HS-5 (cell line): ENCODE measurements around the gene PMFBP1.
"Not testable (repeated sequence)": the region's sequence is repeated elsewhere in the genome, so short reads cannot be mapped to it uniquely, and the experiment has no call there.

Experiments
- DNase-seq: peaks from one replicate; pipeline ENCODE4 v3.0.0-alpha.2; 2012; ENCODE audit warnings: low read depth

The PMFBP1 gene

DNA sequence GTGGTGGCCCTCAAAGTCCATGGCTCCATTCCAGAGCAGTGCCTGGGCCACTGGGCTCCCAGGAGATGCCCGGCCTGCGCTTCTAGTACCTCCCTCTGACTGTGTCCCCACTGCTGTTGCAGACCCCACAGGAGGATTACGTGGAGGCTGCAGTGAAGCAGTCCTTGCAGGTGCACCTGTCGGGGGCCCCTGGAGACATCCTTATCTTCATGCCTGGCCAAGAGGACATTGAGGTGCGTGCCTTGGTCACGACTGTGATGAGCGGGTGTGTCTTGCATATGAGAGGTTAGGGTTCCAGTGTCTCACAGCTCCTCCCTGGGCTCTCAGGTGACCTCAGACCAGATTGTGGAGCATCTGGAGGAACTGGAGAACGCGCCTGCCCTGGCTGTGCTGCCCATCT is 67.0 kb downstream of the PMFBP1 start:
- DNase-seq, result no peak

DNA sequence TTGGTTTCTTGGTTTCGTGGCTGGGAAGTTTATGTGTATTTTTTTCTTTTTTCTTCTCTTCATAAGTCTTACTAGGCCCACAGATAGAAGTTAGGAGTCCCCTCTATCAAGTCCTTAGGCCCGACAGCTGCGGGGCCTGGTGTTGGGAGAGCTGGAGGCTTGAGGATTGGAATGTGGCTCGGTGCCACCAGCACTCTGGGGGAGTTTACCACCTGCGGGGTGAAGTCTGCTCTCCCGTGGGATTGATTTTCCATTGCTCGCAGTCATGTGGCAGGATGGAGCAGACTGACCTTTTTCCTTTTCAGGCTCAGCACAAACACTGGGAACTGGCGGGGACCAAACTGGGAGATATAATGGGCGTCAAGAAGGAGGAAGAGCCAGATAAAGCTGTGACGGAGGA is 70.8 kb downstream of the PMFBP1 start:
- no peak for DNase-seq

DNA sequence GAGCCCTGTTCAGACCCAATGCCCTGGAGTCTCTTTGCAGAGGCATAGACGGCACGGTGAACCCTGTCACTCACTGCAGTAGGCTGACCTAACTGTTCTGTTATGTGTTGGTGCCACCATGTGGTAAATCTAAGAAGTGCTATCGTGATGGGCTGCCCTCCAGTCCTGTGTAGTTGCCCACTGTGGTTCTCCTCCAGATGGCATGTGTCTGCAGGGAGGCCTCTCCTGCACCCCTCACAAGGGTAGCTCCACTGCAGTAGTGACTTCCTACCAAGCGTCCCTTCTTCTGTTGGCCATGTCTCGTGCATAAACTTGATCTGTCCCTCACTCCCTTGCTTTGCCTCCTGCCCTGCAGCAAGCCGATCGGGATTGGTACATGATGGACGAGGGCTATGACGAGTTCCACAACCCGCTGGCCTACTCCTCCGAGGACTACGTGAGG is 72.6 kb downstream of the PMFBP1 start:
- no peak for DNase-seq

DNA sequence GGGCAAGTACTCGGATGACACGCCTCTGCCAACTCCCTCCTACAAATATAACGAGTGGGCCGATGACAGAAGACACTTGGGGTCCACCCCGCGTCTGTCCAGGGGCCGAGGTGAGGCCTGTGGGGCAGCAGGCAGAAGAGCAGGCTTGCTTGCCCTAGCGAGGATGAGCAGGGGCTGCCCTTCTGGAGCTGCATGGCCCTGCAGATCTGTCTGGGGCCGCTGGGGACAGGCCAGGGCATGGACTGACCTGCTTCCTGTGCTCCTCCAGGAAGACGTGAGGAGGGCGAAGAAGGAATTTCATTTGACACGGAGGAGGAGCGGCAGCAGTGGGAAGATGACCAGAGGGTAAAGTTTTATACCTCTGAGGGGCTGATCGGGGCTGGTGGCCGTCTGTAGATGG is 73.0 kb downstream of the PMFBP1 start:
- no peak for DNase-seq

DNA sequence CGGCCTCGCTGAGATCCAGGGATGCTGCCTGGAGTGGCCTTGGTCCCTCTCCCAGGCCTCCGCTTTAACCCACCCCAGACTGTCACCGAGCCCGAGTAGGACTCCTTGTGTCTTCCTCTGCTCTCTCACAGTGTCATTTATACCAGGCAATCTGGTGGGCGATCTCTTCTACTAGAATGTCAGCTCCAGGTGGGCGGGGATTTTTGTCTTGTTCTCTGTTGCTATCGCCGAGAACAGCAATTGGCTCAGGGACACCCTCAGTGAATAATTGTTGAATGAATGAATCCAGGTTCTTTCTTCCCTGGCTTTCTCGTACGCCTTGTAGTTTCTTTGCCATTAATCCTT is 77.7 kb downstream of the PMFBP1 start:
- DNase-seq, result no peak

DNA sequence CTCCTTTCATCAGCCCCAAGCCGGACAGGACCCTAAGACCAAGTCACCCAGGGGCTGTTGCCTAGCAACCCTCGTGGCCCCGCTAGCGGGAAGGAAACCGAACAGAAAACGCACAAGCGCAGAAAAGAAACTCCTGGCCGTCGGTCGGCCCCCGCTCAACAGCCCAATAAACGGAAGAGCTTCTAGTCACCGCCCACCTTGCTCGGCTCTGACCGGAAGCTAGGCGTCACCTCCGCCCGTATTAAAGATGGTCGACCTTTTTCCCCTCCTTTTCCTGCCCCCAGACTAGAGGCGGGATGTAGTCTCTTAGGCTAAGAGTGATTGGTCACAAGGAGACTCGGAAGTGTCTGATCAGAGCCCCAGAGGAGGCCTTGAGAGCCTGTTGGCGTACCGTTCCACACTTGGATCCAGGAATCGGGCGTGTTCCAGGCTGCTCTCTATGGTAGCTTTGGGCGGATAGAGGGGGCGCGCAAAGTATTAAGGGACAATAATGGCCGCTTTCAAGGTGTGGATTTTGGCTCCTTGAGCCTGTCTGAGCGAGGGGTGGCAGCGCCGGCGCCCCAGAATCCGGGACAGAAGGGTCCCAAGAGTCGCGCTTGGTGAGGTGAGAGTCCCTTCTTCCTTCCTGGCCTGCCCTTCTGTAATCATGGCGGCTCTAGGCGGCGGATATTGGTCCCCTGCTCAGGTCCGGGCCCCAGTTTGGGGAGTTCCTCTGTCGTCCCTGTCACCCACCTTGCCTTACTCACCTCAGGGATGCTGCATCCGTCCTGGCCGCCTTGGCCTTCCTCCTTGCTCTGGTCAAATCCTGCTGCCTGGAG is 78.3 kb downstream of the PMFBP1 start, which contains the start of the genes DHX38 and TXNL4B:
Gene DHX38, plus strand, starts transcription at position 400 of the 818 bp plus-strand sequence. CDS start 2,311 bp downstream, outside the sequence.
Gene TXNL4B, minus strand, starts transcription at position 173 of the 818 bp plus-strand sequence. CDS start 2,871 bp downstream, outside the sequence.
- DNase-seq, result peak; percentile 98

DNA sequence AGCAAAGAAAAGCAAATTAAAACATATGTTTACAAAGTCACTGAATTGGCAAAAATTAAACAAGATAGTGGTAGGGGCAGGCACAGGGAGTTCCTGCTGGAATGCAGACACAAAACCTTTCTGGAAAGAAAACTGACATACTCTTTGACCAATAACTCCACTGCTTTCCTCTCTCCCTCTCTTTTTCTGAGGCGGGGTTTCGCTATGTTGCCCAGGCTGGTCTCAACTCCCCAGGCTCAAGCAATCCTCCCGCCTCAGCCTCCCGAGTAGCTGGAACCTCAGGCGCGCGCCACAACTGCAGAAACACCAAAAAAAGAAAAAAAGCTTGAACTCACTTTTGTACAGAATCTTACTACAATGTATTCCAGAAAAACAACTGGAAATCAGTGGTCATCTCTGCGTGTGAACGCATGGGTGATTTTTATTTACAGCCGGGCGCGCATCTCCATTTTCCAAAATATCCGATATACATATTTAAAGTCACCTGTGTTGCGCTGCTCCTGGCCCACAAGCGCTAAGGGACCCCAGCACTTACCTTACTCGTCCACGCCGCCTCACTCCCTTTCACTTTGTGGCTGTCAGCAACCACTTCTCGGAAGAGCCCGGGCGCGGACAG is 79.0 kb downstream of the PMFBP1 start:
- peak; percentile 43 for DNase-seq

DNA sequence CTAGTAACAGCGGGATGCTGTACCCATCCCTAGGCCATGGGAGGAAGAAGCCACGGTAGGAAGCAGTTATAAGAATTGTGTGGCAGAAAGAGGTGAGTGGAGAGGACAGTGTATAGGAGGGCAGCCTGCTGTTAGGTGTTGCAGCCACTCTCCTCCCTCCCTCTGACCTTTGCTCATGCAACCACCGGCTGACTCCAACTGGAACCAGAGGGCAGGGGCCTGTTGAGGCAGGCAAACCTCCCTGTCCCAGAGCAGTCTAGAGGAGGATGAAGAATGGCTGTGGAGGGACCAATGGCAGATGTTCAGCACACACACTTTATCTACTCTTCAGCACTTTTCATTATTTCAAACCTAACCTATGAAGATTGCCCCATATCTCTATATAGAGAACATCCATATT is 80.7 kb downstream of the PMFBP1 start:
- no peak for DNase-seq

DNA sequence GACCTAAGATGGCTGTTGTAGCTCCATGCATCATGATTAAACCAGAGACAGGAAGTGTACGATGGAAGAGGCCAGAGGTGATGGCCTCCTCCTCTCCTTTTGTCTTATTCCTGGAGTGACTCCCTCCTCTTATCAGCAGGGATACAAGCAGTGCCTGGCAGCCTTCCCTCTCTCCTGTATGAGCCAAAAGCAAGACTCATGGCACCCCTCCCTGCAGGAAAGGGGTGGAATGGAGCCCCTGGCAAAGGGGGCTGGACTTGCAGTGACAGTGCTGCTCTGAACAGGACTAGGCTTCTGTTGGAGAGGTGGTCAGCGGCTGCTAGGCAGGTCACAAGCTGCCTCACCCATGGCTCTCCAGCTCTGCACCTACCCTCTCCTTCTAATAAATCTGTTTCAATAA is 87.0 kb downstream of the PMFBP1 start:
- no peak for DNase-seq

DNA sequence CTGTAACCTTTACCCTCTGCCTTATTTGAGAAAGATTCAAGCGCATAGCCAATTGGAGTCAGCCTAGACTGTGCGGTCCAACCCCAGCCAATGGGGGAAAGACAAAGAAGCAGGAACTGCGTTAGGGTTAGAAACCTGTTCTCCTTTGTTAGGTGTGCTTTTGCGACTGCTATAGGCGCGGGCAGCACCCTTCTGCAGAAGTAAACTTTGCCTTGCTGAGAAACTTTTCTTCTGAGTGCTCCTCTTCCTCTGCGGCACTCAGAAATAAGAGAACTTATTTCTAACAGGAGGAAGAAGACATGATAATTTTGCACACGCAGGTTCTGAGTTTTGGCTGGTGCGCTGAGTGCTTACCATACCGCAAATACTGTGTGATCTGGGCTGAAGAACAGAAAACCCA is 87.5 kb downstream of the PMFBP1 start:
- no peak for DNase-seq

DNA sequence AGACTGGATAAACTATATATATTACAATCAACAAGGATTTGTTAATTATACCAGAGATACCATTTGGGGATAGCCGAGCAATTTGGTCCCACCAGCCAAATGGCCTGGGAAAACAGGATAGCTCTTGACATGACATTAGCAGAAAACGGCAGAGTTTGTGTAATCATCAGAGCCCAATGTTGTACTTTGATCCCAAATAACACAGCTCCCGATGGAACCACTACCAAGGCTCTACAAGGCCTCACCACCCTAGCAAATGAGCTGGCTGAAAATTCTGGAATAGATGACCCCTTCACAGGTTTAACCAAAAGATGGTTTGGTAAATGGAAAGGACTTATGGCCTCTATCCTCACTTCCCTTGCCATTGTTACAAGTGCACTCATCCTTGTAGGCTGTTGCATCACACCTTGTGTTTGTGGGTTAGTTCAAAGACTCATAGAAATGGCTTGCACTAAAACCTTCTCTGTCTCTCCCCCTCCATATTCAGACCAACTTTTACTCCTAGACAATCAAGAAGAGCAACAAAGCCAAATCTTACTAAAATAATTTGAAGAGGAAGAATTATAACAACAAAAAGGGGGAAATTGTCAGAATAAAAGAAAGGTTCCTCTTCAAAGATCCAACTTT is 88.1 kb downstream of the PMFBP1 start:
- no peak for DNase-seq

DNA sequence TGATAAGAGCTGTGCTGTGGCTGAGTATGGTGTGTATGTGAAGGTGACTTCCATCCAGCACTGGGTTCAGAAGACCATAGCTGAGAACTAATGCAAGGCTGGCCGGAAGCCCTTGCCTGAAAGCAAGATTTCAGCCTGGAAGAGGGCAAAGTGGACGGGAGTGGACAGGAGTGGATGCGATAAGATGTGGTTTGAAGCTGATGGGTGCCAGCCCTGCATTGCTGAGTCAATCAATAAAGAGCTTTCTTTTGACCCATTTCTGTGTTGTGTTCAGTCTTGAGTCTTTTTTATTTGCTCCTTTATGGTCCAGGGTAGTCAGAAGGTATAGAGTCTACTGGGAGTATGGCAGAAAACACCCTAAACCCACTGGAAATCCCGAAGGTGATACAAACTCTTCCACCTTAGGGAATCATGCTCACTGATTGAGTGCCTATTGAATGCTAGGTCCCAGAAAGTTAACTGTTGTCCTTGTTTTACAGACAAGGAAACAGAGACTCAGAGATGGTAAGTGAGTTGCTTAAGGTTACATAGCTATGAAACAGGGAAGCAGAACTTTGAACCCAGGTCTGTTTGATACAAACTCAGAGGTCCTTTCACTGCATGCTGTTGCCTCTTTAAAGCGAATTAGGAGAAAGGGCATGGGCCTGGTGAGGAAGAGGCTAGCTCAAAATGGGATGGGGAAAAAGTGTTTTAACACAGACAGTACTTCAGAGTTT is 94.8 kb downstream of the PMFBP1 start:
- DNase-seq, result not testable (repeated sequence)

DNA sequence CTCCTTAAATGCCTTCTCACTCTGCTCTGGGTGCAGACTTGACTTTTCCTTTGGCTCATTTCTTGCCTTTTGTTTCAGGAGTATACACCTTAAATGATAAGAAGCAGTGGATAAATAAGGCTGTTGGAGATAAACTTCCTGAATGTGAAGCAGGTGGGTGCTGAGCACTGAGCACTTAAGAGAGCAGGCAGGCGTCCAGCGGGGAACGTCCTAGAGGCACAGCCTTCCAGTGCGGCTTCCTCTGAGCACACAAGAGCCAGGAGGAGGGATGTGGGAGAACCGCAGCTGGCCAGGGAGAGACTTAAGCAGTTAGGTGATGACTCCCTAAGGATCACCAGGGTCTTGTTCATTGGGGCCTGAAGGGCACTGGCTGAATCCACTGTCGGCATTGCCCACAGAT is 96.9 kb downstream of the PMFBP1 start:
- DNase-seq, result not testable (repeated sequence)

DNA sequence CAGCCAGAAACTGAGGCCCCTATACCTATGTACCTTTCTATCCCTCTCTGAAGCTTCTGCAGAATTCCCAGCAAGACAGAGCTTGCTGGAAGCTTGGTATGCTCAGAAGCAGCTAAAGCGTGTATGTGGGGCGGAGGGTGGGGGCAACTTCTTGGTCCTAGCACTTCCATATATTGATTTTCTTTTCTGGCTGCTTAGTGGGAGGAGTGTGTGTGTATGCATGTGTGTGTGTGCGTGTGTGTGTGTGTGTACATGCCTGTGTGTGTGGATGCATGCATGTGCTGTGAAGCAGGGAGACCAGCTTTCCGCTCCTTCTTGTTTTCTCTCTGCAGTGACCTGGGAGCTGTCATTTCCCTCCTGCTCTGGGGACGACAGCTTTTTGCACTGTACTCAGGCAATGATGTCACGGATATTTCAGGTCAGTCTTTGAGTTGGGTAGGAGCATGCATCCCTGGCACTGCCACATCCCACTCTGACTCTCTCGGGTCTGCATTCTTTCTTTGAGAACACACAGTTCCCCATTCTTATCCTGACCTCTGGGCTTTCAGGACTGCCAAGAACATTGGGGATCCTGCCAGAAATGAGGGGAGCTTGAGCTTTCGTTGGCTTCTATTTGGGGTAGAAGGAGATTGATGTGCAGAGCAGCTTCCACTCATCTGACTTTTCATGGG is 98.3 kb downstream of the PMFBP1 start:
- DNase-seq, result no peak

DNA sequence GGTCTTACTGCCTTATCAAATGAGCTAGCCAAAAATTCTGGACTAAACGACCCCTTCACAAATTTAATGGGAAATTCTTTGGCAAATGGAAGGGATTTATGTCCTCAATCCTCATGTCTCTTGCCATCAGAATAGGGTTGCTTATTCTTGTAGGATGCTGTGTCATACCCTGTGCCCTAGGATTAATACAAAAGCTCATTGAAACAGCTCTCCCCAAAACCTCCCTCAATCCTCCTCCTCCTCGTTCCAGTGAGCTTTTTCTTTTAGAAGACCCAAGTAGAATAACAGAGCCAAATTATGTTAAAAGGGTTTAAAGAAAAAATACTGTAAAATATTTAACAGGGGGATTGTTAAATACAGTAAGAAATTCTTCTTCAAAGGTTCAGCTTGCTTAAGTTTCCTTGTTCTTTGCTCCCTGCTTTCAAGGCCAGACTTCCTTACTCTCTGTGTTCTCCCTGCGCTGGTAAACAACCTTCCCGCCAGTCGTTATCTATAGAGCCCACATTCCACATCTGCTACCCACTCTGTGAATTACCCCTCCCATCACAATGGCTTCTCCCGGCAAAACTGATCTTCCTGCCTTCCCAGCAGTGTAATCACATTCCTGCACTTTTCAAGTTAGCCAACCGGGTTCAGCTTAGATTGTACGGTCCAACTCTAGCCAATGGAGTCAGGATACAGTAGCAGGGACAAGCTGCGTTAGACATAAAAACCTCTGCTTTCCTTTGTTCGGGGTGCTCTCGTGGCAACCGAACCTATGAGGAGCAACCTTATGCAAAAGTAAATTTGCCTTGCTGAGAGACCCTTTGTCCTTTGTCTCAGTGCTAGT is 99.2 kb downstream of the PMFBP1 start:
- DNase-seq, result no peak
